Measurements from ENCODE around the gene LRP8.

LRP8 gene

GRCh38 chr1:53270107-53270506, 57.8 kb downstream of the LRP8 start:
- DNase-seq (ENCODE audit: insufficient read length, low spot score): no peak
- FAIRE-seq: no peak

GRCh38 chr1:53267761-53268160, 60.1 kb downstream of the LRP8 start:
- FAIRE-seq (no peak), DNase-seq (ENCODE audit: insufficient read length, low spot score) (no peak)

GRCh38 chr1:53266038-53266437, 61.8 kb downstream of the LRP8 start:
- FAIRE-seq: no peak
- DNase-seq (ENCODE audit: insufficient read length, low spot score): no peak

- no peak for FAIRE-seq
Measured at GRCh38 chr1:53265581-53265980, 62.3 kb downstream of the LRP8 start.

GRCh38 chr1:53264048-53264447, 63.8 kb downstream of the LRP8 start:
- no peak for FAIRE-seq

More at GRCh38 chr1:53265581-53265980, 62.3 kb downstream of the LRP8 start:
- no peak for DNase-seq (ENCODE audit: insufficient read length, low spot score)

GRCh38 chr1:53262000-53262399, 65.9 kb downstream of the LRP8 start:
- FAIRE-seq (no peak), DNase-seq (ENCODE audit: insufficient read length, low spot score) (no peak)

More at GRCh38 chr1:53264048-53264447, 63.8 kb downstream of the LRP8 start:
- no peak for DNase-seq (ENCODE audit: insufficient read length, low spot score)

- DNase-seq (ENCODE audit: insufficient read length, low spot score): no peak
- no peak for FAIRE-seq
Measured at GRCh38 chr1:53260631-53261247, 67.1 kb downstream of the LRP8 start.

- DNase-seq (ENCODE audit: insufficient read length, low spot score) (no peak), FAIRE-seq (peak; percentile 64)
Measured at GRCh38 chr1:53259932-53260331, 67.9 kb downstream of the LRP8 start.

- FAIRE-seq (no peak), DNase-seq (ENCODE audit: insufficient read length, low spot score) (no peak)
Measured at GRCh38 chr1:53258216-53258615, 69.7 kb downstream of the LRP8 start.

- FAIRE-seq: peak; percentile 57
- no peak for DNase-seq (ENCODE audit: insufficient read length, low spot score)
Measured at GRCh38 chr1:53257454-53258081, 70.3 kb downstream of the LRP8 start.

- DNase-seq (ENCODE audit: insufficient read length, low spot score) (no peak), FAIRE-seq (no peak)
Measured at GRCh38 chr1:53256511-53257453, 71.1 kb downstream of the LRP8 start.

- FAIRE-seq (no peak), DNase-seq (ENCODE audit: insufficient read length, low spot score) (no peak)
Measured at GRCh38 chr1:53255031-53255430, 72.8 kb downstream of the LRP8 start.

- DNase-seq (ENCODE audit: insufficient read length, low spot score) (no peak), FAIRE-seq (no peak)
Measured at GRCh38 chr1:53254011-53254640, 73.7 kb downstream of the LRP8 start.

- DNase-seq (ENCODE audit: insufficient read length, low spot score): no peak
- no peak for FAIRE-seq
Measured at GRCh38 chr1:53250325-53250724, 77.5 kb downstream of the LRP8 start.

- no peak for DNase-seq (ENCODE audit: insufficient read length, low spot score)
- no peak for FAIRE-seq
Measured at GRCh38 chr1:53249706-53250105, 78.2 kb downstream of the LRP8 start.

GRCh38 chr1:53246261-53247134, 81.4 kb downstream of the LRP8 start:
- no peak for FAIRE-seq
- DNase-seq (ENCODE audit: insufficient read length, low spot score): no peak

- DNase-seq (ENCODE audit: insufficient read length, low spot score): no peak
- FAIRE-seq: no peak
Measured at GRCh38 chr1:53244141-53244540, 83.7 kb downstream of the LRP8 start.

GRCh38 chr1:53242381-53242780, 85.5 kb downstream of the LRP8 start:
- DNase-seq (ENCODE audit: insufficient read length, low spot score): no peak
- FAIRE-seq: no peak

GRCh38 chr1:53241828-53242227, 86.0 kb downstream of the LRP8 start:
- DNase-seq (ENCODE audit: insufficient read length, low spot score) (no peak), FAIRE-seq (no peak)
